OCI-M2 (cell line): ENCODE data around the gene NOS3.

Source experiments
- DNase-seq: peaks from one replicate; lab custom pipeline; 2025; ENCODE audit not compliant: unreplicated experiment; lab: John Stamatoyannopoulos, UW

The NOS3 gene

DNA sequence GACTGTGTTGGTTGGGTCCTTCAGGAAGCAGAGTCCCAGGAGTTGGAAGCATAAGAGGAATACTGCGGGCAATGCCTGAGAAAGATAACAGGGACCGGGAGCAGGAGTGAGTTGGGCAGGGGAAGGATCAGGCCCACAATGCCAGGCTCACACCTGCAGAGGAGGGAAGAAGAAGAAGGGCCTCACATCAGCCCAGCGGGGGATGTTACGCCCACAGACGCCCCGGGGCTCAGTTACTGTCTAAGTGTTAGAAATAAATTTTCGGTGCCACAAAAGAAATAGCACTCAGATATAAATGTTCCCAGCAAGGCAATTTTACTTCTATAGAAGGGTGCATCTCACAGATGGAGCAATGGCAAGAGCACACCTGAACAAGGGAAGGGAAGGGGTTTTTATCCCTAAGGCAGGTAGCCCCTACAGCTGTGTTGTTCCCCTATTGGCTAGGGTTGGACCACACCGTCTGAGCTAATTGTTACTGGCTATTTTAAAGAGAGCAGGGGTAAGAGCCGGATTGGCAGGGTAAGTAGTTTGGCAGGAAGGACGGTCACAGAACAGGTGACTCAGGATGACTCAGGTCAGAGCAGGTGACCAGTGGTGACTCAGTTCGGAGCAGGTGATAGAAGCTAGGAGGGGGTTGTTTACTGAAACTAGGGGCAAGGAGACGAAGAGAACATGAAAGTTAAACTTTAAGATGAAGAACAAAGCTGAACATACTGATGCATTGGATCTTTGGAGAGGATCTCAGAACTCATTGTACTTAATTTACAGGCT lies at the start of gene NOS3:
Gene NOS3 (plus strand): TSS at position 602 of the 771 bp plus-strand sequence. CDS start 2,787 bp downstream, outside the sequence.
- no peak for DNase-seq

DNA sequence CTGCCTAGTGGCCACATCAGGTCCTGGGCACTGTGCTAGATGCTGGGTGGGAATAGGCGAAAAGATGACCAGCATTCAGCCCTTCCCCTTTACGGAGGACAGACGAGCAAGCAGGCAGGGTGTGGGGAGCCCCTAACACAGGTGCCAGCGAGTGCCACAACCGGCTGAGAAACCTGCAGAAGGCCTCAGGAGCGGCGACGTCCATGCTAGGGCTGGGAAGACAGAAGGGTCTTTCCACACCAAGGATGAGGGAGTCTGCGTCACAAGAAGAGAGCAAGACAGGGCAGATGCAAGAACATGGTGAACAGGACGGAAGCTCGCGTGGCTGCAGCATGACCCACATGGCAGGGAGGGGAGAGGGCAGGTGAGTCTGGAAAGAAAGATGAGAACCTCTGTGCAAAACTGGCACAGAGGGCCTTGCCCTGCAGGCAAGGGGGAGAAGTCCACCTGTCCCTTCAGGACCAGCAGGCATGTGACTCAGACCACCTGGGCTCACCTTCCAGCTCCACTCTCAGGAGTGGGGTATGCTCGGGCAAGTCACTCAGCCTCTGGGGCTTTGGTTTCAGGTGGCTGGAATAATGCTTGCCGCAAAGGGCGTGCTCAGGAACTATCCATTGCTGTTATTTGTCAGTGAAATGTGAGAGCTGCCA lies 49.3 kb upstream of the NOS3 start:
- DNase-seq, result no peak

DNA sequence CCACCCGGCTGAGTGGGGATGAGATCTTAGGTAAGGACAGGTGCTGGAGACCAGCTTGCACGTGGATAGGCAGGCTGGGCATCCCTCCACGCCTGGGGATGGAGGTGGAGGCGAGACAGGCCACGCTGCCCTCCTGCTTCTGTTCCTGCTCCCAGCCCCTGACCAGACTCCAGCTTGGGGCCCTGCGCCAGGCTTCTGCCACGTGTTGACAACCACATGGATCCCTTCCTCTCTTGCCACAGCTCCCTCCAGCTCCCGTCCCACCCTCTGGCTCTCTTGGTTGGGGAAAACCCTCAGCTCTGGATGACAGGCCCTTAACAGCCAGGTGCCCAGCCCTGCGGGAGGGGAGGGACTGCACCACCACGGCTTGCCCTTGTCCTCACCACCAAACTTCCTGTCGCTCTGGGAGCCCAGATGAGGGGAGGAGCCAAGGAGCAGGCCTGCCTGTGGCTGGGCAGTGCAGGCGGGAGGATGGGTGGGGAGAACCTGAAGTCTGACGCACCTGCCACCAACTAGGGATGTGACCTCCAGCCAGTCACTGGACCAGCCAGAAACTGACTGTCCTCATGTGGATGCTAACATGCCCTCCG lies 48.7 kb upstream of the NOS3 start:
- DNase-seq, result no peak

DNA sequence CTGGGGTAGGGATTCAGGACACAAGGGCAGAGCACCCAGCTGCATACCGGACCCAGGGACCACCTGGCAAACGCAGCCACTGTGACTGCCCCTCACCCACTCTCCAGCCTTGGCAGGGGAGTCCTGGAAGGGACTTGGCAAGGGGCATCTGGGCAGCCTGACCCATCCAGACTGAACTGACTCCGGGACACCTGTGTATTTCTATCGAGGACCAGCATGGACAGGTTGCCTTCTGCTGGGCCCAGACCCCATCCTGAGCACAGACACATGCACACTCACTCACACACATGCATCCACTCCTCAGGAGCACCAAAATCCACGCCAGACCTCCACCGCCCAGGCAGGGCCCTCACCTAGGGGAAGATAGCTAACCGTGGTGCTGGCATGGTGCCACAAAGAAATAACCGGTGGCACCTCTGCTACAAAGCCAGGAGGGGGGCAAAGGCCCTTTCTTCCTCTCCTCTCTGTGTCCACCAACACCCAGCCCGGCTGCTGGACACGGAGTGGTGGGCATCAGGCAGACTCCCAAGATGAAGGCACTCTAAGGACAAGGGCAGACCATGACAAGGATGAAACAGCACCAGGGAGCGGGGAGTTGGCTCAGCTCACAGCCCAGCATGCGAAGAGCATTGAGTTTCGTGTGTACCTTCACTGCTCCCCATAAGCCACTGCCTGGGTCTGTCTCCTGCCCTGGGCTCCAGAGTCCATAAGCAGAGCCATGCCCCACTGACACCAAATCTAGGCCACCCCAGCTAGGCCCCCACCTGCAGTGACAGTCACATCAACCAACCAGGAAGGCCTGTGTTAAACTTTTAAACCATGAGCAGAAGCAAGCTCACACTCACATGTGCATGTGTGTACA lies 48.0 kb upstream of the NOS3 start:
- no peak for DNase-seq

DNA sequence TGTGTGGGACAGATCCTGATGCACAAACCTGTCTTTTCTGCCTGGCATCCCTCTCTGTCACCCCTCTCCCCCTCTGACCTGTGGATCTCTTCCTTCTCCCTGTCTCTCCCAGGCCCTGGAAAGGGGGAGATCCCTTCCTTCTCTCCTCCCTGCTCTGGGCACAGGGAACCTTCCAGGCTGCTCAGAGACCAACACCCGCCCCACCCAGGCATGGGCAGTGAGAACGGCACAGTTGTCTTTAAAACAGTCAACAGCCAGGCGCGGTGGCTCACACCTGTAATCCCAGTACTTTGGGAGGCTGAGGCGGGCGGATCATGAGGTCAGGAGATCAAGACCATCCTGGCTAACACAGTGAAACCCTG lies 47.4 kb upstream of the NOS3 start:
- no peak for DNase-seq

DNA sequence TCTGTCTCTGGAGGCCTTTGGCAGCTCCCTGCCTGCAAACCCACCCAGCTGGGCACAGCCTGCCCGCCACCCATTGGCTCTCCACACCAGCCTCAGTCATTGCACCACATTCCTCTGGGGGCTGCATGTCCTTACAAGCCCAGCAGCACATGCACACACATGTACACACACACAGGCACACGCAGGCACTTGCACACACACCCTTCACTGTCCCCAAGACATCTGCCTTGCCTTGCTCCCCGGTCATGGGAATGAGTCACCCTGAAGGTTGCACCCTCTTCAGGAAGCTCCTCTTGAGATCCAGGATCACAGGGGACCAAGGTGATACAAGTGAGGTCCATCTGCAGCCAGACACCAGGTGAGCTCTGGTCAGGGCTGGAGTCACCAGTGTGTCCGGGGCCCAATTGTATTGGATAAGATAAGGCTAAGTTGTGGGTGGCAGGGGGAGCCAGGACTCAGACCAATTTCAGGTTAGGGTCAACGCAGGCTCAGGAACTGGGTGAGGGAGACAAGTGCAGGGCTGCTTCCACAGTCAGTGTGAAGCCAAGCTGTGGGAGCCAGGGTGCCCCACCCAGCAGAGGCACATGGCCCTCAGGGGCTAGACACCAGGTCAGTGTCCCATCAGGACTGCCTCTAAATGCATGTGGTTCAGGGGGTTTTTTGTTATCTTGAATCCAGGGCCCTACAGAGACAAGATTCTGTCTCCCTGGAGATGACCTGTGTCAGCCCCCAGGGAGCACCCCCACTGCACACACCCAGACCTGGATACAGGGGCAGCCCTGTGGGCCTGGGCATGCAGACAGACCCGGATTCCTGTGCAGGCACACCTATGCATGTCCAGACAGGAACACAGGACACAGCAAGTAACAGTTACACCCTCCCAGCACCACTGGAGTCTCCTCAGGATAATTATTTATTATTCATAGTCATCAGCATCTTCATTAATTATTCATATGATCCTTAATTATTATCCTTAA lies 46.5 kb upstream of the NOS3 start:
- no peak for DNase-seq

DNA sequence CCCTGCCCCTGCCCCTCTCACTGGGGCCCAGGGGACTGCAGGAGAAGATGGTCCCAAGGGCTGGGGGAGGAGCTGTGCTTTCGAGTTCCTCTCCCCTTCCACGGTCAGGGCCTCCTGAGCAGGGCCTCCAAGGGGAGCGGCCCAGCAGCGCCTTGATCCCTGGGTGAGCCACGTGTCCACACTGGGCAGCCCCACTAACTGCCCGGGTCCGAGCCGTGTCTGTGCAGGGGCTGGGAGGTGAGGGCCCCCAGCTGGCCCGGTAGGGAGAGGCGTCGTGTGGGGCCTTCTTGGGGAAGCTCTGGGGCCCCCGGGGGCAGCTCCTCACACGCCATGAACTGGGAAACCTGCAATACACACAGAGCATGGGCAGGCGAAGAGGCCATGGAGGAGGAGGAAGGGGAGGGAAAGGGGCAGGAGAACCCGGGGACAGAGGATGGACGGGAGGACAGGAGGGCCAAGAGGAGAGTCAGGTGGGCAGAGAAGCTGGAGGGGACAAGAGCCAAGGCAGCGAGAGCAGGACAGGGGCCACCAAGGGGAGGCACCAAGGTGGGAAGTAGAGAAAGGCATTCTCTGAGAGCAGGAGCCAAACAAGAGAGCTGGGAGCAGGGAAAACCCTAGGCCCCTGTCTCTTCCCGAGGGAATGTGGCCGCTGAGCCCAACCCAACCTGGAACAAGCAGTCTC lies 45.5 kb upstream of the NOS3 start:
- no peak for DNase-seq

DNA sequence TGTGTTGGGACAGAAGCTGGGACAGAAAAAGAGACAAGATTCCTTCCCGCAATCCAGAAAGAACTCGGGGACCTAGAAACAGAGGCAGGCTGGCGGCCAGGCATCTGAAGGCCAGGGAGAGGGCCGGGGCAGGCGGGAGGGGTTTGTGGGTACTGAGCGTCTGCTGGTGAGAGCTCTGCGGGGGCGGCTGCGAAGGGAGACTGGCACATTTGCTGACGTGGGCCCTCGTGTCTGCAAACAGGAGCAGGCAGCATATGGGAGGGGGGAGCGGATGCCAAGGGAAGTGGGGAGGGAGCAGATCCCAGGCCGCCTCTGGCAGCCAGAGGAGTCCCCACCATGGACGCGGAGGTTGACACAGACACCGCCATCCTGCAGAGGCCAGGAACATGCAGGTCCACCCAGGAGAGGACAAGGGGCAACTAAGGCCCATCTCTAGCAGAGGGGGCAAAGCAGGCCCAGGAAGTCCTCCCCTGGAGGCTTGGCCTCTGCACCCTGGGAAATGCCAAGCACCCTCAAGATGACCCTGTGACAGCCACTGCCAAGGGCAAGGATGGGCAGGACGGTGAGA lies 44.9 kb upstream of the NOS3 start:
- no peak for DNase-seq

DNA sequence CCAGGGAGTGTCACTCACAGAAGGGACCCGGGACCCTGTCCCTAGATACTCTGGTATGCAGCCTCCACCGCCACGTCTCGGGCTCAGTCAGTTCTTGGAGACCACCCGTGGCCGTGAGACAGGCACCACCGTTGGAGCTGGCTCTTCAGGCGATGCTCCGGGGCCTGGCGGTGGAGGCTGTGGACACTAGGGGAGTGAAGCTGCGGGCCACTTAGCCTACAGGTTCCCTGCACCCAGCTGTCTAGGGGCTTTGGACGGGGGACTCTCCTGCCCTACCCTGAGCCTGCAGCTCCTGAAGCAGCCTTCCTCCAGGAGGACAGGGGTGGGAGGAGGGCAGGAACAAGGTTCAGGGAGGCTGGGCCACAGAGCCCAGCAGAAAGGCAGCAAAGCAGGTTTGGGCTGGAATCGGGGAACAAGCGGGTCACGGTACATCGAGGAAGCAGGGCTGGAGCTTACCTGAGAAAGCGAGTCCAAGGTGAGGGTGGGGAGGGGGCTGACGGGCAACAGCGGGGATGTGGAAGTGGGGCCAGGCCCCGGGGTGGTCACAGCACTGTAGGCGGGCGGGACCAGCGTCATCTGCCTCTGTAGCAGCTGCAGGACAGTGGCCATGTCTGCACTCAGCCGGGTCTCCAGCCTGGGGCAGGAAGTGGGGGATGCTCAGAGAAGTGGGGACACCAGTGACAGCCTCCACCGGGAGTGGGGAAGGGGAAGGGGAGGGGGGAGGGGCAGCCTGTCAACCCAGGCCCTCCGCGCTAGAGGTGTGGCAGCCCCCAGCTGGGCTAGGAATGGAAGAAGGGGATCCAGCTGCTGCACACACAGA lies 44.2 kb upstream of the NOS3 start:
- no peak for DNase-seq

DNA sequence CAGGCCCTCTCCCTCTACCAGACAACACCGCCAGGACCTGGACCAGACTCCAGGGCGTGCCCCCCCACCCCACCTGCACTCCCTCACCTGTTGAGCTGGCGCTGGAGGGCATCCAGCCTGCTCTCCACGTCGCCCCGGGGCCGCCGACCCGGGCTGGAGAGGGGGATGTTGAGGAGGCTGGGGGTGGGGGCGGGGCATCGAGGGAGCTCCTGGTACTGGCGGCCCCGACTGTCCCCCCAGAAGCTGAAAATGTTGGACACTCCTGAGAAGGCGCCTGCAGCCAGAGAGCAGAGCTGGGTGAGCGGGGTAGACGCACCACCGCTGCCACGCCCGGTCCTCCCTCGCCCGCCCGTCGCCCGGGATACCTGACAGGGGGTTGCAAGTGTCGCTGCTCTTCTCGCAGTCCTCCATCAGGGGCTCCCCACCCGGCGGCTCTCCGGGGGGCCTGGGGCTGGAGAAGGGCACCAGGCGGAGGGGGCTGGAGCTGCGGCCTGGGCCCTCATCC lies 43.5 kb upstream of the NOS3 start:
- no peak for DNase-seq

DNA sequence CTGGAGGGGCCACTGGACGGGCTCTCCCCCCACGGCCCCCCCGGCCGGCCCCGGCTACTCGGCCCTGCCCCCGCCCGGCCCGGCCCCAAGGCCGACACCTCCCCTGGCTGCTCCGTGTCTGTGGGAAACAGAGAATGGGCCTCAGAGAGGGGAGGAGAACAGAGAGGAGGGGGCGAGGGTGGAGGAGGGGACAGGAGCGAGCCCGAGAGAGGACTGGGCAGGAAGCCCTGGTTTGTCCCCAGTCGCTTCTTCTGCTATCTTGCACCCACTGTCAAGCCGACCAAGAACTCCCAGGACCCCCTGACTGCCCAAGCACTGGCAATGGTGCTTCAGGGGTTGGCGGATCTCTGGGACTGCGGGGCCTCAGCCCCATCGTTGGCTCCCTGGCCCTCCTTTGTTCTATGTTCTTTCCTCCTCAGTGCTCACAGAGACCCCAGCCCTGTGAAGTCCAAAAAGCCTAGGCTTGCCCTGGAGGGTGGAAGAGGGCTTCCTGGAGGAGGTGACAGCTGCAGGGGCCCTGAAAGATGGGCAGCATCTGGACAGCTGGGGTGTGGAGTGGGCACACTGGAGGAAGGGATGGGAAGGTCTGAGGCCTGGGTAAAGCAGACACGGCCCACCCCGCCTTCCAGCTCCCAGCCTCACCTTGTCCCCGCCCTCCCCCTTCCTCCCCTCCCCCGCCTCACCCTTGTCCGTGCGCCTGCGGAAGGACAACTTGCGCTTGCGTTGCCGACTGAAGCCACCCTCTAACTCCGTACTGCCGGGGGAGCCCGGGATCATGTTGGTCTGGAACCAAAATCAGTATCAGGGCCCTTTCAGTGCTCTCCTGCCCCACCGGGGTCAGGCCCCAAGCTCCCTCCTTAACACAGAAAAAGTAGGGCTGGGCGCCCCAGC lies 42.8 kb upstream of the NOS3 start:
- no peak for DNase-seq

DNA sequence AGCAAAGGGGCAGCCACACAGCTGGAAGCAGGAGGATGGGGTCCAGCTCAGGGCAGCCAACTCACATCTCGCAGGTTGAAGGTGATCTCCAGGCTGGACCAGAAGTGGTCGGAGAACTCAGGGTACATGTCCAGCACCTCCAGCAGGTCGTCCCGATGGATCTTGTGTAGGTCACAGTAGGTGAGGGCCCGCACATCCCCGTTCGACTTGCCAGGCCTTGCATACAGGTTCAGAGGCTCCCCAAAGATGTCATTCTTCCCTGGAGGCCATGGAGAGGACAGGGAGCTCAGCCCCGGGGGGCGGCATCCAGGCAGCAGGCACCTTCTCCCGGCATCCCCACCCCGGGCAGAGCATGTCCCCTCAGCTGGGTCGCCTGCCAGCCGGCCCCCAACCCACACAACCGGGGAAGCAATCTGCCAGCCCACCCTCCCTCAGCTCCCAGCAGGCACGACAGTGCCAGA lies 42.0 kb upstream of the NOS3 start:
- no peak for DNase-seq

DNA sequence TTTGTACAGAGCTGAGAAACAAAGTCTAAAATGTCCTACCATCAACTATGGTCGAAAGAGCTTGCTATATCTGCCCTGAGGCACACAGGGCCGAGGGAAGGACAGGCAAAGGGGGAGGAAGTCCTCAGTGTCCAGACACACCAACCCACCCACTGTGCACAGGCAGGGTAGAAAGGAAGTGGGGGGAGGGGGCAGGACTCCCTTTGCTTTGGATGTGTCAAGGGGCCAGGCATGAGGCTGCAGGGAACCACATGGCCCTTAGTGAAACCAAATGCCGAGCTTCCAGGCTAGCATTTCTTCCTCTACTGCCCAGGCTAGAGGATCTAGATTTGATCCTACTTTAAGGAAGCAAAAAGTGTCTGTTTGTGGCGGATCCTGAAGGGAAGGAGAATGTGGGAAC lies 41.3 kb upstream of the NOS3 start:
- DNase-seq, result no peak

DNA sequence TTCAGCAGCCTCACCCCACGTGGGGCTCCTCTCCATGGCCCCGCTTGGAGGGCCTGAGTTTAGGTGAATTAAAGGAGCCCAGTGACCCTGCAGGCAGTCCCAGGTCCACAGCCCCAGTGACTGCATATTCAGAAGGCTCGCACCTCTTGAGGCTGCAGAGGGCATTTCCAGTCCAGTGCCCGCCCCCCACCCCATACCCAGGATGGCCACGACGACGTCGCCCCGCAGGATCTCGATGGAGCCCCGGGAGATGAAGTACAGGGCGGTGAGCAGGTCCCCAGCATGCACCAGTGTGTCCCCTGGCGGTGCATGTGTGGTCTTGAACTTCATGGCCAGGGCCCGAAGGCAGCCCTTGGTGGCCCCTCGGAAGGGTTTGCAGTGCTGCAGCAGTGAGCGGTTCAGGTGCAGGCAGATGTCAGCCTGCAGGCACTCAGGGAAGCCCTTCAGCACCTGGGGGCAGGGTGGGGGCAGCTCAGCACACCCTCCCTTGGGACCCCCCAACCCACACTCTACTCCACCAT lies 40.8 kb upstream of the NOS3 start:
- DNase-seq, result no peak

DNA sequence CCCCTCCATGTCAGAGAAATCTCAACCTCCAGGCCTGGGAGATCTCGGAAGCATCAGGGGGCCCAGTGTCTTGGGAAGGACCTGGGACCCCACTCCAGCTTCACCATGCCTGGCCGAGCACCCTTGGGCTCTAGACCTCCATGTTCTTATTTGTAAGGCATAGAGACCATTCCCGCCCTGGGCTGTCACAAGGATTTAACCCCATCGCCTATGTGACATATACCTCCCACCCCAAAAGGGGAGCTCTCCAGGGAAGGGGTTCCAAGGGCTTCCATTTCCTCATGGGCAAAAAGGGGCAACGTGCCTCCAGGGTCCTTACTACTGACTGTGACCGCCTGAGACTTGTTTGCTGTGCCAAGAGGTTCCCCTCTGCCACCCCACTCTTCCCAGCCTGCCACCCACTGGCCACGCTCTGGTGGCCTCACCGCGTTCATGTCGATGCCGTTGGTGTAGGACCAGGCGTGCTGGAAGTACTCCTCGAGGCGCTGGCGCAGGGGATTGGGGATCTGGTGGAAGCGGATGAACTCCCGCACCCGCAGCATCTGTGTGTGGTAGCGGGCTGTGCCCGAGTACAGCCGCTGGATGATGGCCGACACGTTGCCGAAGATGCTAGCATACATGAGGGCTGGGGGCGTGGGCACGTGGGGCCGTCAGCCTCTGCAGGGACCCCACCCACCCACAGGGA lies 40.2 kb upstream of the NOS3 start:
- DNase-seq, result no peak

DNA sequence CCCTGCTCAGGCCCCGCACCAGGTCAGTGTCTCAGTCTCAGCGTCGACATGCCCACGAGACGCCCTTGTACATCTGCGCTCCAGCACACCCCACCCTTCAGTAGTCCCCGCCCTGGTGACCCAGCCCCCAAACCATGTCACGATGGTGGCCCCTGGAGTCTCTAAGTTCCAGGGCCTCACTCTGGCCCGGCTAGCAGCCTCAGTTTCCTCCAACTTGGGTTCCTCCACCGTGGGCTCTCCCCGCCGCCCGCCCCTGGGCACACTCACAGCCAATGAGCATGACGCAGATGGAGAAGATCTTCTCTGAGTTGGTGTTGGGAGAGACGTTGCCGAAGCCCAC lies 39.7 kb upstream of the NOS3 start:
- DNase-seq, result no peak

DNA sequence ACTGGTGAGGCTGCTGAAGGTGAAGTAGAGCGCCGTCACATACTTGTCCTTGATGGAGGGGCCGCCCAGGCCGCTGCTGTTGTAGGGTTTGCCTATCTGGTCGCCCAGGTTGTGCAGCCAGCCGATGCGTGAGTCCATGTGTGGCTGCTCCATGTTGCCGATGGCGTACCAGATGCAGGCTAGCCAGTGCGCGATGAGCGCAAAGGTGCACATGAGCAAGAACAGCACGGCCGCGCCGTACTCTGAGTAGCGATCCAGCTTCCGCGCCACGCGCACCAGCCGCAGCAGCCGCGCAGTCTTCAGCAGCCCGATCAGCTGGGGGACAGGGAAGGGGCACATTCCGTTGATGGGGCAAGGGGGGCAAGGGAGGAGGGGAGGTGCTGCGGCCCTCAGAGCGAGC lies 39.3 kb upstream of the NOS3 start:
- no peak for DNase-seq
